Neural cell (in vitro differentiated cells): Measurements from ENCODE around the gene PBX4. TPM values are rescaled to one million over a fixed set of nuclear protein-coding genes. Genes with fewer than 3 reads are reported as not detected.

Source experiments
- H2AFZ ChIP-seq: fragments of 200-600, 300-800 bp; sonication (generic), shearing (Covaris generic); 2 replicates; pipeline ENCODE4 v1.6.0; 2014; ENCODE audit warnings: low read depth, mild to moderate bottlenecking, antibody characterized with exemption, low read length, moderate library complexity
- H3F3A ChIP-seq: fragments of 200-600 bp; shearing (Covaris generic); 2 replicates; pipeline ENCODE4 v1.6.1; 2016; ENCODE audit warnings: mild to moderate bottlenecking, moderate library complexity, mixed read lengths, antibody characterized with exemption, low read length; ENCODE audit not compliant: insufficient read depth, poor library complexity, severe bottlenecking
- H3K27ac ChIP-seq: fragments of 200-600, 300-800 bp; sonication (generic), shearing (Covaris generic); 2 replicates; pipeline ENCODE4 v1.5.1; 2014; ENCODE audit warnings: mild to moderate bottlenecking, low read length, moderate library complexity
- H3K27me3 ChIP-seq: fragments of 300-800, 200-600 bp; sonication (generic), shearing (Covaris generic); 2 replicates; pipeline ENCODE4 v1.6.0; 2014; ENCODE audit warnings: mild to moderate bottlenecking, low read depth, low read length, moderate library complexity; ENCODE audit not compliant: insufficient read depth
- H3K36me3 ChIP-seq: fragments of 300-800, 200-600 bp; sonication (generic), shearing (Covaris generic); 2 replicates; pipeline ENCODE4 v1.5.1; 2014; ENCODE audit warnings: mild to moderate bottlenecking, antibody characterized with exemption, low read length, moderate library complexity; ENCODE audit not compliant: insufficient read depth
- H3K4me2 ChIP-seq: fragments of 300-800, 200-600 bp; sonication (generic), shearing (Covaris generic); 2 replicates; pipeline ENCODE4 v1.6.0; 2014; ENCODE audit warnings: mild to moderate bottlenecking, low read length
- H3K4me3 ChIP-seq: fragments of 300-800, 200-600 bp; sonication (generic), shearing (Covaris generic); 2 replicates; pipeline ENCODE4 v1.5.1; 2014; ENCODE audit warnings: mild to moderate bottlenecking, low read length, moderate library complexity
- H3K79me2 ChIP-seq: fragments of 200-600 bp; shearing (Covaris generic); replicated peaks from 2 replicates; pipeline ENCODE4 v1.6.0; 2014; ENCODE audit warnings: mild to moderate bottlenecking, low read length, moderate library complexity; ENCODE audit not compliant: insufficient read depth
- H3K9ac ChIP-seq: fragments of 300-800, 200-600 bp; sonication (generic), shearing (Covaris generic); 2 replicates; pipeline ENCODE4 v1.6.1; 2016; ENCODE audit warnings: mild to moderate bottlenecking, low read length, mixed read lengths
- H3K9me2 ChIP-seq: fragments of 200-600 bp; shearing (Covaris generic); 2 replicates; pipeline ENCODE4 v1.6.1; 2016; ENCODE audit warnings: mild to moderate bottlenecking, low read length, mixed read lengths; ENCODE audit not compliant: insufficient read depth
- H3K9me3 ChIP-seq: fragments of 200-600, 300-800 bp; sonication (generic), shearing (Covaris generic); 2 replicates; pipeline ENCODE4 v1.6.1; 2016; ENCODE audit warnings: mild to moderate bottlenecking, mixed run types, low read length, moderate library complexity, mixed read lengths
- H4K20me1 ChIP-seq: fragments of 200-600 bp; shearing (Covaris generic); 2 replicates; pipeline ENCODE4 v1.6.1; 2016; ENCODE audit warnings: mild to moderate bottlenecking, mixed run types; ENCODE audit not compliant: insufficient read depth
- CTCF ChIP-seq: fragments of 450-650 bp; IDR thresholded peaks from 2 replicates; pipeline ENCODE4 v1.5.1; 2014; ENCODE audit warnings: antibody characterized with exemption, mild to moderate bottlenecking, moderate library complexity; ENCODE audit not compliant: poor library complexity, severe bottlenecking
- EP300 ChIP-seq: fragments of 450-650 bp; conservative IDR thresholded peaks from 2 replicates; pipeline ENCODE4 v1.6.1; 2014; ENCODE audit warnings: antibody characterized with exemption, mild to moderate bottlenecking, moderate library complexity; ENCODE audit not compliant: poor library complexity, severe bottlenecking
- EZH2 ChIP-seq: fragments of 200-600, 300-800 bp; shearing (Covaris generic), sonication (generic); IDR thresholded peaks from 2 replicates; pipeline ENCODE4 v1.6.1; 2014; ENCODE audit warnings: antibody characterized with exemption, low read length, borderline replicate concordance, mild to moderate bottlenecking; ENCODE audit not compliant: insufficient read depth, poor library complexity, severe bottlenecking
- MXI1 ChIP-seq: fragments of 450-650 bp; conservative IDR thresholded peaks from 2 replicates; pipeline ENCODE4 v1.6.1; 2014; ENCODE audit warnings: antibody characterized with exemption, mild to moderate bottlenecking; ENCODE audit not compliant: poor library complexity, severe bottlenecking
- POLR2AphosphoS5 ChIP-seq: IDR thresholded peaks from 2 replicates; pipeline ENCODE4 v1.6.1; 2012
- RAD21 ChIP-seq: fragments of 450-650 bp; conservative IDR thresholded peaks from 2 replicates; pipeline ENCODE4 v1.6.1; 2014; ENCODE audit warnings: antibody characterized with exemption, mild to moderate bottlenecking, moderate library complexity
- REST ChIP-seq: IDR thresholded peaks from 2 replicates; pipeline ENCODE4 v1.6.1; 2012; ENCODE audit warnings: borderline replicate concordance
- SMC3 ChIP-seq: fragments of 450-650 bp; conservative IDR thresholded peaks from 2 replicates; pipeline ENCODE4 v1.6.1; 2014; ENCODE audit warnings: antibody characterized with exemption, mild to moderate bottlenecking, moderate library complexity; ENCODE audit not compliant: poor library complexity
- TAF1 ChIP-seq: IDR thresholded peaks from 2 replicates; pipeline ENCODE4 v1.6.1; 2012; ENCODE audit warnings: low read depth
- polyA plus RNA-seq: library from polyadenylated mRNA; depleted of rRNA; stranded (reverse); fragments of >200 nt; gene quantifications from 2 replicates; pipeline ENCODE4 v1.2.3, GENCODE V29; 2014

PBX4 gene
- polyA plus RNA-seq, 1 donor from 2014 or later = 7.5 TPM

GRCh38 chr19:19654441-19654840 lies 36.0 kb upstream of the PBX4 start:
- Histone ChIP-seq H3K9me3 (no peaks in the 10 kb centered on the region), H4K20me1 (no peaks in the 10 kb centered on the region), H3K79me2 (no peaks in the 10 kb centered on the region), H3K4me3 (no peak overlapping the region), H3F3A (no peaks in the 10 kb centered on the region), H3K27ac (no peak overlapping the region), H3K9ac (no peak overlapping the region), H3K9me2 (no peaks in the 10 kb centered on the region), H2AFZ (no peak overlapping the region), H3K4me2 (no peak overlapping the region), H3K36me3 (no peaks in the 10 kb centered on the region), H3K27me3 (no peaks in the 10 kb centered on the region)
- TF ChIP-seq POLR2AphosphoS5 (no peak), EP300 (no peak), MXI1 (no peak), CTCF (no peak), REST (no peak), EZH2 (no peak), TAF1 (no peak), RAD21 (no peak), SMC3 (no peak)

- Histone ChIP-seq H3K27me3 (no peaks in the 10 kb centered on the region), H3K9me3 (no peaks in the 10 kb centered on the region), H3K79me2 (no peaks in the 10 kb centered on the region), H3K9ac (no peak overlapping the region), H3K36me3 (no peaks in the 10 kb centered on the region), H3K4me3 (no peak overlapping the region), H3K9me2 (no peaks in the 10 kb centered on the region), H3K4me2 (no peak overlapping the region), H3F3A (no peaks in the 10 kb centered on the region), H2AFZ (no peak overlapping the region), H4K20me1 (no peaks in the 10 kb centered on the region), H3K27ac (no peak overlapping the region)
- TF ChIP-seq EZH2 (no peak), SMC3 (no peak), TAF1 (no peak), CTCF (no peak), MXI1 (no peak), EP300 (no peak), REST (no peak), RAD21 (no peak), POLR2AphosphoS5 (no peak)
Measured at GRCh38 chr19:19653597-19654147, 35.2 kb upstream of the PBX4 start.
